AG04450 (cell line): ENCODE results near the gene PGAM1. TPM values are rescaled to one million over a fixed set of nuclear protein-coding genes. Genes with fewer than 3 reads are reported as not detected.

Experiments used
- CTCF ChIA-PET: fragments of 300-600, 350-600 bp; formaldehyde crosslinking; extraction: SDS; loops from one replicate; lab custom pipeline; 2022; ENCODE audit warnings: antibody characterized with exemption, inconsistent platforms; lab: Charles Lee
- POLR2A ChIA-PET: fragments of 350-600 bp; formaldehyde crosslinking; extraction: SDS; loops from one replicate; lab custom pipeline; 2021; ENCODE audit warnings: antibody characterized with exemption, inconsistent platforms; lab: Yijun Ruan, JAX
- DNase-seq: peaks from one replicate; pipeline ENCODE4 v3.0.0-alpha.2; 2011; ENCODE audit warnings: low read depth, low spot score
- H3K27ac ChIP-seq: one replicate; pipeline ENCODE4 v1.5.1; 2012; ENCODE audit warnings: low read depth, low read length, control low read depth
- H3K27me3 ChIP-seq: one replicate; pipeline ENCODE4 v1.6.0; 2012; ENCODE audit warnings: low read length; ENCODE audit not compliant: control insufficient read depth, insufficient read depth
- H3K4me3 ChIP-seq: 2 replicates; pipeline ENCODE4 v1.5.1; 2011; ENCODE audit warnings: mild to moderate bottlenecking, low read depth, low read length, control low read depth
- H3K9me3 ChIP-seq: 2 replicates; pipeline ENCODE4 v1.5.1; 2012; ENCODE audit warnings: low read length; ENCODE audit not compliant: control insufficient read depth, insufficient read depth
- polyA plus RNA-seq: library from polyadenylated mRNA; depleted of rRNA; stranded (reverse); fragments of >200 nt; gene quantifications from 2 replicates; pipeline ENCODE4 v1.2.3, GENCODE V29; 2011
- TF ChIP-seq, protein P1 (sequence below): IDR thresholded peaks from 2 replicates; pipeline ENCODE4 v1.5.1; 2011; ENCODE audit warnings: low read depth, low read length, control low read depth, inconsistent platforms

Gene PGAM1
- polyA plus RNA-seq, 1 experiment, result 452 TPM

DNA sequence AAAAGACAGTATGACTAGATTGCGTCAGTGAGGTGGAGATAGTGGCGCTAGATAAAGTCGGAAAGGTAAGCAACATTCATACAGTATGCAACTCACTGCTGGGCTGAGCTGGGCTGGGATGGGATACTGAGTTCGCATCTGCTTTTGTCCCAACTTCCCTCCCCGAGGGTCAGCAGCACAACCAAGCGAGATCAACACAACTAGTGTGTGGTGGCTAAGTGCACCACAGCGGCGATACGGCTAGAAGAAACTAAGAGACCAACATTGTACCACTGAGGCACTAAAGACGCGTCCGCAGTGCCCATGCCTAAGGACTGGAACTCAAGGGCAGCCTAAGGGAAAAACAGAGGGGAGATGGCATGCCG lies 19.3 kb downstream of the PGAM1 start:
- Histone ChIP-seq H3K27me3 (no peaks in the 10 kb centered on the region), H3K4me3 (peak overlapping the region; percentile 98), H3K27ac (no peak overlapping the region), H3K9me3 (no peaks in the 10 kb centered on the region)
- ChIA-PET POLR2A (interaction anchor here (0.6 kb wide), 1 partner anchor 42 kb away, joined by 4 read pairs; no protein-coding TSS in a partner anchor), CTCF (interaction anchor here (0.6 kb wide), 1 partner anchor 288 kb away, joined by 3 read pairs; no protein-coding TSS in a partner anchor)
- TF ChIP-seq, protein P1, sequence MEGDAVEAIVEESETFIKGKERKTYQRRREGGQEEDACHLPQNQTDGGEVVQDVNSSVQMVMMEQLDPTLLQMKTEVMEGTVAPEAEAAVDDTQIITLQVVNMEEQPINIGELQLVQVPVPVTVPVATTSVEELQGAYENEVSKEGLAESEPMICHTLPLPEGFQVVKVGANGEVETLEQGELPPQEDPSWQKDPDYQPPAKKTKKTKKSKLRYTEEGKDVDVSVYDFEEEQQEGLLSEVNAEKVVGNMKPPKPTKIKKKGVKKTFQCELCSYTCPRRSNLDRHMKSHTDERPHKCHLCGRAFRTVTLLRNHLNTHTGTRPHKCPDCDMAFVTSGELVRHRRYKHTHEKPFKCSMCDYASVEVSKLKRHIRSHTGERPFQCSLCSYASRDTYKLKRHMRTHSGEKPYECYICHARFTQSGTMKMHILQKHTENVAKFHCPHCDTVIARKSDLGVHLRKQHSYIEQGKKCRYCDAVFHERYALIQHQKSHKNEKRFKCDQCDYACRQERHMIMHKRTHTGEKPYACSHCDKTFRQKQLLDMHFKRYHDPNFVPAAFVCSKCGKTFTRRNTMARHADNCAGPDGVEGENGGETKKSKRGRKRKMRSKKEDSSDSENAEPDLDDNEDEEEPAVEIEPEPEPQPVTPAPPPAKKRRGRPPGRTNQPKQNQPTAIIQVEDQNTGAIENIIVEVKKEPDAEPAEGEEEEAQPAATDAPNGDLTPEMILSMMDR, result no peak
- no peak for DNase-seq

- Histone ChIP-seq H3K27ac (peak within 1 kb of the TSS; percentile 43), H3K4me3 (peak within 1 kb of the TSS; percentile 98), H3K27me3 (no peaks in the 10 kb centered on the region), H3K9me3 (no peaks in the 10 kb centered on the region)
- ChIA-PET POLR2A (interaction anchor here (0.6 kb wide), 1 partner anchor 43 kb away, joined by 4 read pairs; no protein-coding TSS in a partner anchor), CTCF (interaction anchor here (0.6 kb wide), 1 partner anchor 288 kb away, joined by 3 read pairs; no protein-coding TSS in a partner anchor)
- DNase-seq, result peak; percentile 91
- TF ChIP-seq, protein P1, result 0 out of 2 replicates have a peak, but pooled peaks have one; percentile 7
These were observed 20.0 kb downstream of the PGAM1 start, which contains the start of the genes EXOSC1 and ZDHHC16 for GRCh38 chr10:97445722-97446639. Gene EXOSC1, minus strand, starts transcription at chr10:97446006. Its CDS starts 21 bp downstream, at chr10:97445985. Gene ZDHHC16, plus strand, starts transcription at chr10:97446175. Its CDS starts 5,501 bp downstream, at chr10:97451676.

- DNase-seq, result no peak
- CTCF ChIA-PET, result interaction anchor here (1.2 to 1.8 kb wide), 2 partner anchors 13 to 250 kb away, joined by 4 to 5 read pairs; no protein-coding TSS in a partner anchor
- POLR2A ChIA-PET, result interaction anchor here (0.6 kb wide), 1 partner anchor 76 kb away, joined by 7 read pairs; no protein-coding TSS in a partner anchor
These were observed 24.8 kb downstream of the PGAM1 start for GRCh38 chr10:97450828-97451227.

DNA sequence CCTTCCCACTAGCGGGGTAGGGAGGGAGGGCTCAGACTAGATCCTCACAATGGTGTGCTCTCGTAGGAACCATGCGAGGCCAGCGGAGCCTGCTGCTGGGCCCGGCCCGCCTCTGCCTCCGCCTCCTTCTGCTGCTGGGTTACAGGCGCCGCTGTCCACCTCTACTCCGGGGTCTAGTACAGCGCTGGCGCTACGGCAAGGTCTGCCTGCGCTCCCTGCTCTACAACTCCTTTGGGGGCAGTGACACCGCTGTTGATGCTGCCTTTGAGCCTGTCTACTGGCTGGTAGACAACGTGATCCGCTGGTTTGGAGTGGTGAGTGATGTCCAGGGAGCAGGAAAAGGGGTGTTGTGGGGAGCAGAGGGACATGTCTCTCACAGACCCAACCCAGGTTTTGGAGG lies 25.6 kb downstream of the PGAM1 start:
- no peak for DNase-seq
- POLR2A ChIA-PET, result interaction anchor here (0.6 kb wide), 1 partner anchor 75 kb away, joined by 7 read pairs; no protein-coding TSS in a partner anchor
- Histone ChIP-seq H3K27ac (no peak overlapping the region), H3K27me3 (no peaks in the 10 kb centered on the region), H3K9me3 (no peaks in the 10 kb centered on the region), H3K4me3 (no peak overlapping the region)
- CTCF ChIA-PET, result no interaction called here
- TF ChIP-seq, protein P1, result no peak

More at GRCh38 chr10:97450828-97451227, 24.8 kb downstream of the PGAM1 start:
- H3K4me3 ChIP-seq, result no peak overlapping the region
- H3K27ac ChIP-seq, result no peak overlapping the region
- H3K9me3 ChIP-seq, result no peaks in the 10 kb centered on the region
- TF ChIP-seq, protein P1, result no peak
- no peaks in the 10 kb centered on the region for H3K27me3 ChIP-seq
